ENCODE results near the gene PRICKLE3.
A peak's percentile ranks its signal among the peaks of the same experiment; 100 is the strongest.
"Not testable (repeated sequence)": the region's sequence is repeated elsewhere in the genome, so short reads cannot be mapped to it uniquely, and the experiment has no call there.

PRICKLE3 gene

GRCh38 chrX:49155900-49156837, 30.0 kb downstream of the PRICKLE3 start:
- peak; percentile 79 to 81 for DNase-seq

DNA sequence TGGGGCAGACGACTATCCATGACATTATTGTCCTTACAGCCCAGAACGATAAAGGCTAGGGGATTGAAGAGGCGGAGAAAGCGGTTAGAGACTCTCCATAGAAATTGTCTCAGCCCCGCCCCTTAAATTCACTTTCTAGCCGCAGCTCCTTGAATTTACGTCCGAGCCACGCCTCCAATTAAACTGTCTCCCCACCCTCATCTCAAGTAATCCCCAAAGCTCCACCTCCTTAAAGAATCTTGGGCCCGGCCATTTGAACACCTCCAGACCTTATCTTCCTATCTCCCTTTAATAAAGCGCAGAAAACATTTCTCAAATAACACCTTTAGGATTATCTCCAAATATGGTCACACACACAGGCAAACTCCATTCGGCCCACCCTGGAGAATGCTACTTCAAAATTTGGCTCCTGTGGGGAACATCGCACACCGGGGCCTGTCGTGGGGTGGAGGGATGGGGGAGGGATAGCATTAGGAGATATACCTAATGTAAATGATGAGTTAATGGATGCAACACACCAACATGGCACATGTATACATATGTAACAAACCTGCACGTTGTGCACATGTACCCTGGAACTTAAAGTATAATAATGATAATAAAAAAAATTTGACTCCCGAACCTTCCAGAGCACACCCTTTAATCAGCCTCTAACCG, 30.8 kb downstream of the PRICKLE3 start:
- no peak for DNase-seq

DNA sequence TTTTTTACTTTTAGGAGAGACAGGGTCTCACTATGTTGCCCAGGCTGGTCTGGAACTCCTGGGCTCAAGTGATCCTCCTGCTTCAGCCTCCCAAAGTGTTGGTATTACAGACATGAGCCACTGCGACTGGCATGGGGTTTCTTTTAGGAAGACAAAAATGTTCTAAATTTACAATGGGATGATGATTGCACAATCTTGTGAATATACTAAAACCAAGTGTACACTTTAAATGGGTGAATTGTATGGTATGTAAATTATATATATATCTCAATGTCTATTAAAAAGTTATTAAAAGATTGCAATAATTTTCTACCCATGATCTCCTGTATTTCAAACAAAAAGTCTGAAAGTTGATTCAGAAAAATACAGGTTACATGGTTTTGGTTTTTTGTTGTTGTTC, 32.7 kb downstream of the PRICKLE3 start:
- DNase-seq = no peak

- not testable (repeated sequence) for DNase-seq
These were observed 36.9 kb downstream of the PRICKLE3 start for GRCh38 chrX:49149291-49149690.

DNA sequence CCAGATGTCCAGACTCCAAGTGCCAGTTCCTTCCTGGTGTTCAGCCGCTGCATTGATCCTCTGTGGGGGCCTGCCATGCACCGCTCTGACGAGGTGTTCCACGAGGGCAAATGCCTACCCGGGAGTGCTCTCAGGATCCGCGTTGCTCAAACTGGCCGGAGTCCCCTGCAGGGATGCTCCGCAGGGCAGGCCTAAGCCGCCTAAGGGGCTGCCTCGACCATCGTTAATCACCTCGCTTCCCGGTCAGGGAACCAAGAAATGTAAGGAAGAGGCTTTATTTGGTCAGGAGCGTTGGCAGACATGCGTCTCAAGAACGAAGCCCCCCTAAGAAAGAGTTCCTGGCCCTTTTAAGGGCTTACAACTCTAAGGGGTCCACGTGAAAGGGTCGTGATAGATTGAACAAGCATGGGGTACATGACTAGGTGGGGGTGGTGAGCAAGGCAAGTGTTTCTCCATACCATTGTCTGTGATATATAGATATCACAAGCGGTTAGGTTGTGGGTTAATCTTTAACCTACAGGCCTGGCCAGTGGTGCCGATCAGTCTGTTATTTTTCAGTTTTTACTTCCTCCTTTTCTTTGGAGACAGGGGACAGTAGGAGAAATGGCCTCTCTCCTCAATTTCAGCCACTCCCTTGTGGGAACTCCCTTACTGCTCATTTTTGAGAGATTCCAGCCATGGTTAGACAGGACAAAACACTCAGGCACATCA, 37.6 kb downstream of the PRICKLE3 start:
- DNase-seq = not testable (repeated sequence)

- DNase-seq = no peak
These were observed 38.2 kb downstream of the PRICKLE3 start for GRCh38 chrX:49147936-49148335.

GRCh38 chrX:49147282-49147681, 38.9 kb downstream of the PRICKLE3 start:
- no peak for DNase-seq

- DNase-seq = not testable (repeated sequence)
These were observed 43.0 kb downstream of the PRICKLE3 start for GRCh38 chrX:49143154-49143553.

GRCh38 chrX:49142264-49142663, 43.9 kb downstream of the PRICKLE3 start:
- not testable (repeated sequence) for DNase-seq

DNA sequence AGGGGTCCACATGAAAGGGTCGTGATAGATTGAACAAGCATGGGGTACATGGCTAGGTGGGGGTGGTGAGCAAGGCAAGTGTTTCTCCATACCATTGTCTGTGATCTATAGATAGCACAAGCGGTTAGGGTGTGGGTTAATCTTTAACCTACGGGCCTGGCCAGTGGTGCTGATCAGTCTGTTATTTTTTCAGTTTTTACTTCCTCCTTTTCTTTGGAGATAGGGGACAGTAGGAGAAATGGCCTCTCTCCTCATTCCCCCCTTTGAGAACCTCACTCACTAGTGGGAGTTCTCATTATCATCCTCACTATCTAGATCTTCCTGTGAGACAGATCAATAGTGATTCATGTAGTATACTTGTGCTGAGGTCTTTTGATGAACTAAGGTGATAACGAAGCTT, 46.5 kb downstream of the PRICKLE3 start:
- no peak for DNase-seq

DNA sequence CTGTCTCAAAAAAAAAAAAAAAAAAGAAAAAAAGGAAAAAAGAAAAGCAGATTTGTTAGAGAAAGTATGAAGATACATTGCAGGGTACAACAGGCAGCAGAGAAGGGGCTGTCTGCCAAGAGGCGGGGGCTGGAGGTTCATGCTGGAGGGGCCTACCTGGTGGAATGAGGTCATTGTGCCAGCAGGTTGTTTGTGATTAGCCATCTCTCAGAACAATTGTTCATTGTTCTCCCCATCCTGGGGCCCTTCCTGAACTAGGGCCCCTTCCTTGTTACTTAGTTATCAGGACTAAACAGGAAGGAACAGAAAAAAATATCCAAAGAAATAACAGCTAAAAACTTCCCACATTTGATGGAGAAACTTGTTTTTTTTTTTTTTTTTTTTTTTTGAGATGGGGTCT, 48.7 kb downstream of the PRICKLE3 start:
- no peak for DNase-seq

DNA sequence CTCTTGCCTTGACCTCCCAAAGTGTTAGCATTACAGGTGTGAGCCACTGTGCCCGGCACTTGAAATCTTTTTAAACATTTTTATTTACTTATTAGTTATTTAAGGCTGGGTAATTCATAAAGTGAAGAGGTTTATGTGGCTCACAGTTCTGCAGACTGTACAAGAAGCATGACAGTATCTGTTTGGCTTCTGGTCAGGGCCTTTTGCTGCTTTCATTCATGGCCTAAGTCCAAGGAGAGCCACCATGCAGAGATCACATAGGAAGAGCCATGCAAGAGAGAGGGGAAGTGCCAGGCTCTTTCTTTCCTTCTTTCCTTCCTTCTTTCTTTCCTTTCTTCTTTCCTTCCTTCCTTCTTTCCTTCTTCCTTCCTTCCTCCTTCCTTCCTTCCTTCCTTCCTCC, 52.4 kb downstream of the PRICKLE3 start:
- DNase-seq = no peak

DNA sequence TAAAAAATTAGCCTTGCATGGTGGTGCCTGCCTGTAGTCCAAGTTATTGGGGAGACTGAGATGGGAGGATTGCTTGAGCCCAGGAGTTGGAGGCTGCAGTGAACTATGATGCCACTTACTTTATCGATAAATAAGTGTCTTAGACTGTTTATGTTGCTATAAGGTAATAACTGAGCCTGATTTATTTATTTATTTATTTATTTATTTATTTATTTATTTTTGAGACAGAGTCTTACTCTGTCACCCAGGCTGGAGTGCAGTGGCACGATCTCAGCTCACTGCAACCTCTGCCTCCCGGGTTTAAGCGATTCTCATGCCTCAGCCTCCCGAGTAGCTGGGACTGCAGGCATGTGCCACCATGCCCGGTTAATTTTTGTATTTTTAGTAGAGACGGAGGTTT, 53.9 kb downstream of the PRICKLE3 start:
- DNase-seq = not testable (repeated sequence)

GRCh38 chrX:49129427-49129826, 56.7 kb downstream of the PRICKLE3 start:
- no peak for DNase-seq

GRCh38 chrX:49127742-49128258, 58.4 kb downstream of the PRICKLE3 start:
- not testable (repeated sequence) for DNase-seq
